Activated CD4-positive, alpha-beta T cell treated with anti-CD3 and anti-CD28 coated beads, Interleukin-2, Interleukin-4, amounts not matched to agents 100 ng/mL and 50 ng/mL, durations not matched to agents 16 hours and 8 hours (primary cell): ENCODE data around the gene TMEM240.
"Not testable (repeated sequence)": the region's sequence is repeated elsewhere in the genome, so short reads cannot be mapped to it uniquely, and the experiment has no call there.

Experiments used
- DNase-seq: peaks from one replicate; pipeline ENCODE4 v3.0.0-alpha.2; 2020; ENCODE audit warnings: low spot score

The TMEM240 gene

GRCh38 chr1:1524750-1525383 lies 15.6 kb downstream of the TMEM240 start:
- not testable (repeated sequence) for DNase-seq

- DNase-seq = not testable (repeated sequence)
Observed at GRCh38 chr1:1523651-1524050, 16.8 kb downstream of the TMEM240 start.

- DNase-seq = not testable (repeated sequence)
Observed at GRCh38 chr1:1523226-1523625, 17.2 kb downstream of the TMEM240 start.

GRCh38 chr1:1522536-1522935 lies 17.9 kb downstream of the TMEM240 start:
- DNase-seq = not testable (repeated sequence)

GRCh38 chr1:1521331-1521730 lies 19.1 kb downstream of the TMEM240 start:
- DNase-seq = no peak

GRCh38 chr1:1519805-1520505 lies 20.5 kb downstream of the TMEM240 start:
- DNase-seq = not testable (repeated sequence)

GRCh38 chr1:1518621-1519007 lies 21.8 kb downstream of the TMEM240 start:
- not testable (repeated sequence) for DNase-seq

GRCh38 chr1:1517973-1518620 lies 22.3 kb downstream of the TMEM240 start:
- no peak for DNase-seq

GRCh38 chr1:1516923-1517322 lies 23.5 kb downstream of the TMEM240 start:
- DNase-seq = not testable (repeated sequence)

- not testable (repeated sequence) for DNase-seq
Observed at GRCh38 chr1:1514376-1514775, 26.0 kb downstream of the TMEM240 start.

- DNase-seq = not testable (repeated sequence)
Observed at GRCh38 chr1:1513675-1514074, 26.7 kb downstream of the TMEM240 start.

- not testable (repeated sequence) for DNase-seq
Observed at GRCh38 chr1:1512425-1512824, 28.0 kb downstream of the TMEM240 start.

GRCh38 chr1:1511533-1512285 lies 28.7 kb downstream of the TMEM240 start, which contains the start of gene ATAD3A:
ATAD3A (plus strand) TSS chr1:1512162; CDS start chr1:1512269, 107 bp downstream.
- DNase-seq = peak; percentile 97

- DNase-seq = peak; percentile 45
Observed at GRCh38 chr1:1510912-1511532, 29.4 kb downstream of the TMEM240 start.

GRCh38 chr1:1509465-1509850 lies 31.0 kb downstream of the TMEM240 start:
- not testable (repeated sequence) for DNase-seq

GRCh38 chr1:1508775-1509464 lies 31.5 kb downstream of the TMEM240 start:
- DNase-seq = not testable (repeated sequence)

GRCh38 chr1:1507305-1507704 lies 33.1 kb downstream of the TMEM240 start:
- DNase-seq = no peak

GRCh38 chr1:1505801-1506200 lies 34.6 kb downstream of the TMEM240 start:
- DNase-seq = not testable (repeated sequence)

GRCh38 chr1:1505366-1505798 lies 35.0 kb downstream of the TMEM240 start:
- peak; percentile 17 for DNase-seq

GRCh38 chr1:1504777-1505365 lies 35.6 kb downstream of the TMEM240 start:
- peak; percentile 74 for DNase-seq
